Uterine smooth muscle cell (primary cell): ENCODE data around the gene RIPPLY2. TPM values are rescaled to one million over a fixed set of nuclear protein-coding genes. Genes with fewer than 3 reads are reported as not detected.

Source experiments
- total RNA-seq: library from RNA; depleted of rRNA; stranded (reverse); fragments of >200 nt; gene quantifications from 2 replicates; pipeline ENCODE4 v1.2.3, GENCODE V29; 2014

The RIPPLY2 gene
- total RNA-seq, result under 0.01 and 0.87 TPM in 2 replicates

GRCh38 chr6:83853178-83854000 is at the start of gene RIPPLY2:
Gene RIPPLY2 (plus strand): TSS chr6:83853360. CDS start chr6:83853417, 57 bp downstream.

DNA sequence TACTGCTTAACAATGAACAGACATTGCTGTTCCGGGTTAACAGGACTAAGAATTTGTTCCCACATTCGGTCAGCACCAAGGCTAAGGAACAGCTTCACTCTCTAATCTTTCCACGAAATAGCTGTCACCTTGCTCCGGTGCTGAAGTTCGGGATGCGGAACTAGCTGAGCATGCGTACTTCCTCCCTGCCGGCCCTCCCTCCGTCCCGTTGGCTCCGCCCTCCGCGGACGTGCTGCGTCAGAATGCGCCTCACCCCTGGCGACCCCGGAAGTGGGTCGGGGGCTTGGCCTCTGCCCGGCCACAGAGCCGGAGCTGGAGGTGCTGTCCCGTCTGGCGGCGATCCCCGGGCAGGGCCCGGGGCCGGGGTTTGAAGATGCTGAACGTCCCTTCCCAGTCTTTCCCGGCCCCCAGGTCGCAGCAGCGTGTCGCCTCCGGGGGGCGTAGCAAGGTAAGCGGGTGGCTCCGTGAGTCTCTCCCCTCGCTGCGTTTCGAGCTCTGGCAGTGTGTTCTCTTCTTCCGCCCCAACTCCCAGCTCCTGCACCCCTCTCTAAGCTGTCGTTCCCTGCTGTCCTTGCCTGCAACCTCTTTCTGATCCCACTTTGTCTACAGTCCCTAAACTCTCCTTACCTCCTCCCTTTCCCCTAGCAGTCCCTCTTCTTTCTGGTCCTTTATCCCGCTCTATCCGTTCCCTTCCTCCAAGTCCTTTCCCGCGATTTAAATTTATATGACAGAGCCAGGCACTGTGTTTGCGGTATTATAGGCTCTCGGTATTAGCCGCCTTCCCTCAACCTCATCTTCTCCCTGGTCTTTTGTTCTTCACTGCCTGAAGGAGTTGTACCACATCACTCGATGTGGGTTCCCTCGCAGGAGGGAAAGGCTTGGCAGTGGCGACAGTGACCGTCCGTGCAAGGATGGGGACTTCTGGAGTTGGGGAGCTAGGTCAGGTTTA is 6.5 kb downstream of the RIPPLY2 start, which contains the start of gene CYB5R4:
CYB5R4 (plus strand) TSS at position 280 of the 949 bp plus-strand sequence; CDS start at position 374, 94 bp downstream.

Other genes starting within 250 kb of the RIPPLY2 start
- 0.11 and 2.9 TPM in 2 replicates for gene SNAP91, start 144.3 kb upstream of the RIPPLY2 start, total RNA-seq
- 4.5 and 6.4 TPM in 2 replicates for gene CYB5R4, start 6.3 kb downstream of the RIPPLY2 start, total RNA-seq
- gene MRAP2, start 180.4 kb downstream of the RIPPLY2 start, total RNA-seq, result 2.2 and 4.9 TPM in 2 replicates